Measurements from ENCODE around the gene UHMK1. TPM values are rescaled to one million over a fixed set of nuclear protein-coding genes. Genes with fewer than 3 reads are reported as not detected.

Gene UHMK1
- total RNA-seq, 2 donors from 2014 or later = 45.6 to 51.8 TPM

DNA sequence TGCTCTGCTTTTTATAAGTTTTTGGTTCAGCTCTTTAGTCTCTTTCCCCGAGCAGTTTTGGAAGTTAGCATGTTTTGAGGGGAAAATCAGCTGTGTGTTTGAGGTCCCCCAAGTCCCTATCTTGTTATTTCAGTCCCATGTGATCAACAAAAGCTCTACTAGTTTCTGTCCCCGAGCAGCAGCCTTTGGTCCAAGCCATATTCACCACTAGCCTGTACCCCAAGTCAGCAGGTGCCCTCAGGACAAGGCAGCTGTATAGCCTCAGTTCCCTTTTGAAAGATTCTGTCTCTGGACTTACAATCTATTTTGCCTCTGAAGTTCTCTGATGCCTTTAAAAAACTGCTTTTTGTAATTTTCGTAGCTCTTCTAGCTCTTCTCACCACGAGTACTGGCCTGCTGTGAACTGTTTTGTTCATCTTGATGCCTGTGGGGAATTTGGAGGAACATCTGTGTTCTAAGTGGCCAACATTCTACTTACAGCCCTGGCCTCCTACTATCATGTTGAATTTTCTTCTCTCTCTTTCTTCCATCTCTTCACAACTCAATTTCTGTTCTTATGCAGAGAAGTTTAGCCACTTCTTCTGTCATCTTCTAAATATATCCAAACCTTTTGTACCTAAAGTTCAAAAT lies 80.6 kb downstream of the UHMK1 start:
- peaks cover 0 to 16% of the 10 kb centered on the region in 2 donors for H3K36me3 Mint-ChIP-seq
- H3K27ac Mint-ChIP-seq = no peak overlapping the region
- no peak for ATAC-seq
- H3K9me3 Mint-ChIP-seq = no peaks in the 10 kb centered on the region
- DNase-seq (ENCODE audit: low spot score in 2 of 2) = no peak

DNA sequence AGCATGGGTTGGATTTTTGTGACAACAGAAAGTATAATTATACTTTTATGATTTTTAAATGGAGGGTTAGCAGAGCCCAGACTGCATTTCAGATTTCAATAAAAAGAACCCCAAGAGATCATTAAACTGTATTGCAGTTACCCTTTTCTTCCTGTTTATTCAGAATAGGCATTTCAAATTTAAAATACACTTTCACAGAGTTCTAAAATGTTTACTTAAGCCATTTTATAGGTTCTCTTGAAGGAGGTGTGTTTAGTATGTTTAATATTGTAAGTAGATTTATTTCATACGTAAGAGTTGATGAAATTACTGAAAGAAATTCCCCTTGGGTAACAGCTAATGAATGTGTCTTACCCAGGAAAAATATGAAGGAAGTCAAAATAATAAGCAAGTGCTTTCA lies 81.3 kb downstream of the UHMK1 start:
- Mint-ChIP-seq H3K27ac (no peak overlapping the region), H3K36me3 (peaks cover 0 to 16% of the 10 kb centered on the region in 2 donors)
- no peak for ATAC-seq

More for the DNA sequence above, 81.3 kb downstream of the UHMK1 start:
- H3K9me3 Mint-ChIP-seq = no peaks in the 10 kb centered on the region
- no peak for DNase-seq (ENCODE audit: low spot score in 2 of 2)

Other genes starting within 250 kb of the UHMK1 start
- not detected for gene SPATA46, start 121.0 kb upstream of the UHMK1 start, total RNA-seq
- under 1 TPM; 0.14 TPM for gene C1orf226, start 116.1 kb upstream of the UHMK1 start, total RNA-seq
- gene SH2D1B, start 85.7 kb upstream of the UHMK1 start, total RNA-seq = under 1 TPM in 1 of 2 donors, not detected in 1; 0.18 TPM
- gene UAP1, start 63.9 kb downstream of the UHMK1 start, total RNA-seq = 10 to 100 TPM; 18.6 to 34.0 TPM
- gene DDR2, start 134.6 kb downstream of the UHMK1 start, total RNA-seq = under 1 TPM; 0.31 to 0.71 TPM